Fibroblast of mammary gland (primary cell): Measurements from ENCODE around the gene PRKCQ.

Experiments used
- DNase-seq: peaks from one replicate; pipeline ENCODE4 v3.0.0-alpha.2; 2010; ENCODE audit warnings: low read depth
- H3K4me3 ChIP-seq: 2 replicates; pipeline ENCODE4 v1.5.1; 2011; ENCODE audit warnings: low read depth, mild to moderate bottlenecking, low read length, moderate library complexity; ENCODE audit not compliant: control insufficient read depth
- CTCF ChIP-seq: conservative IDR thresholded peaks from 2 replicates; pipeline ENCODE4 v1.5.1; 2011; ENCODE audit warnings: low read depth, low read length, inconsistent platforms; ENCODE audit not compliant: control insufficient read depth, insufficient read depth

PRKCQ gene

GRCh38 chr10:6563731-6564130, 16.3 kb downstream of the PRKCQ start:
- DNase-seq, result no peak
- no peak overlapping the region for H3K4me3 ChIP-seq
- no peak for TF ChIP-seq CTCF

- no peak for DNase-seq
- no peak overlapping the region for H3K4me3 ChIP-seq
- no peak for TF ChIP-seq CTCF
Measured at GRCh38 chr10:6563075-6563474, 17.0 kb downstream of the PRKCQ start.

- no peak overlapping the region for H3K4me3 ChIP-seq
- TF ChIP-seq CTCF, result no peak
- no peak for DNase-seq
Measured at GRCh38 chr10:6562221-6562620, 17.9 kb downstream of the PRKCQ start.

GRCh38 chr10:6561552-6561951, 18.5 kb downstream of the PRKCQ start:
- no peak for DNase-seq
- no peak for TF ChIP-seq CTCF
- H3K4me3 ChIP-seq, result no peak overlapping the region

- no peak for DNase-seq
- H3K4me3 ChIP-seq, result no peak overlapping the region
Measured at GRCh38 chr10:6558759-6559461, 21.2 kb downstream of the PRKCQ start.

GRCh38 chr10:6558272-6558671, 21.8 kb downstream of the PRKCQ start:
- TF ChIP-seq CTCF, result no peak
- no peak for DNase-seq
- H3K4me3 ChIP-seq, result no peak overlapping the region

More at GRCh38 chr10:6558759-6559461, 21.2 kb downstream of the PRKCQ start:
- no peak for TF ChIP-seq CTCF

- no peak for TF ChIP-seq CTCF
- no peak overlapping the region for H3K4me3 ChIP-seq
- no peak for DNase-seq
Measured at GRCh38 chr10:6553937-6554336, 26.1 kb downstream of the PRKCQ start.
